OCI-LY1 (cell line): Measurements from ENCODE around the gene ZNF521.

Experiments
- H2AFZ ChIP-seq: fragments of 200-600 bp; sonication (generic), shearing (Covaris generic); 2 replicates; pipeline ENCODE4 v1.6.0; 2014; ENCODE audit warnings: antibody characterized with exemption, mild to moderate bottlenecking, low read length
- H3F3A ChIP-seq: fragments of 200-600 bp; sonication (generic), shearing (Covaris generic); 2 replicates; pipeline ENCODE4 v1.6.0; 2014; ENCODE audit warnings: mild to moderate bottlenecking, antibody characterized with exemption, low read length, moderate library complexity; ENCODE audit not compliant: insufficient read depth
- H3K27ac ChIP-seq: fragments of 200-600 bp; sonication (generic); 2 replicates; pipeline ENCODE4 v1.5.1; 2014; ENCODE audit warnings: low read length, mixed run types, mild to moderate bottlenecking, low read depth; ENCODE audit not compliant: poor library complexity, severe bottlenecking
- H3K27me3 ChIP-seq: fragments of 200-600 bp; sonication (generic); 2 replicates; pipeline ENCODE4 v1.6.0; 2014; ENCODE audit warnings: antibody characterized with exemption, mild to moderate bottlenecking, low read length, moderate library complexity; ENCODE audit not compliant: insufficient read depth
- H3K36me3 ChIP-seq: fragments of 200-600 bp; sonication (generic); 2 replicates; pipeline ENCODE4 v1.6.1; 2014; ENCODE audit warnings: mild to moderate bottlenecking, antibody characterized with exemption, low read length, moderate library complexity, mixed read lengths; ENCODE audit not compliant: insufficient read depth
- H3K4me1 ChIP-seq: fragments of 200-600 bp; sonication (generic); 2 replicates; pipeline ENCODE4 v1.5.1; 2014; ENCODE audit warnings: mild to moderate bottlenecking, low read length, moderate library complexity; ENCODE audit not compliant: insufficient read depth, severe bottlenecking
- H3K4me2 ChIP-seq: fragments of 200-600 bp; sonication (generic), shearing (Covaris generic); 2 replicates; pipeline ENCODE4 v1.6.1; 2014; ENCODE audit warnings: low read length
- H3K4me3 ChIP-seq: fragments of 200-600 bp; sonication (generic); 2 replicates; pipeline ENCODE4 v1.5.1; 2014; ENCODE audit warnings: low read length, low read depth, mild to moderate bottlenecking, mixed read lengths; ENCODE audit not compliant: poor library complexity, severe bottlenecking
- H3K79me2 ChIP-seq: fragments of 200-600 bp; shearing (Covaris generic); 2 replicates; pipeline ENCODE4 v1.6.1; 2016; ENCODE audit warnings: mixed run types, low read length, mixed read lengths; ENCODE audit not compliant: insufficient read depth
- H3K9ac ChIP-seq: fragments of 200-600 bp; sonication (generic), shearing (Covaris generic); 2 replicates; pipeline ENCODE4 v1.6.1; 2014; ENCODE audit warnings: mild to moderate bottlenecking, low read length, mixed read lengths
- H3K9me2 ChIP-seq: fragments of 200-600 bp; sonication (generic), shearing (Covaris generic); 2 replicates; pipeline ENCODE4 v1.6.1; 2014; ENCODE audit warnings: low read depth, mild to moderate bottlenecking, low read length, mixed read lengths
- H3K9me3 ChIP-seq: fragments of 200-600 bp; shearing (Covaris generic); 2 replicates; pipeline ENCODE4 v1.6.1; 2014; ENCODE audit warnings: low read length, mixed read lengths
- H4K20me1 ChIP-seq: fragments of 200-600 bp; sonication (generic), shearing (Covaris generic); 2 replicates; pipeline ENCODE4 v1.6.0; 2016; ENCODE audit warnings: mild to moderate bottlenecking, low read length; ENCODE audit not compliant: insufficient read depth
- CTCF ChIP-seq: fragments of 200-600 bp; sonication (generic), shearing (Covaris generic); IDR thresholded peaks from 2 replicates; pipeline ENCODE4 v1.5.1; 2017; ENCODE audit warnings: mild to moderate bottlenecking, antibody characterized with exemption, low read length, moderate library complexity, mixed read lengths
- EZH2 ChIP-seq: fragments of 200-600 bp; sonication (generic), shearing (Covaris generic); IDR thresholded peaks from 2 replicates; pipeline ENCODE4 v1.8.0; 2017; ENCODE audit warnings: borderline replicate concordance, mixed run types, mild to moderate bottlenecking, antibody characterized with exemption, low read length, moderate library complexity, mixed read lengths

Gene ZNF521

GRCh38 chr18:25113566-25113965 is 238.4 kb downstream of the ZNF521 start:
- Histone ChIP-seq H3K27me3 (no peaks in the 10 kb centered on the region), H3F3A (no peaks in the 10 kb centered on the region), H4K20me1 (no peaks in the 10 kb centered on the region), H3K9me2 (no peaks in the 10 kb centered on the region), H3K79me2 (no peaks in the 10 kb centered on the region), H3K9ac (no peak overlapping the region), H3K27ac (no peak overlapping the region), H3K36me3 (no peaks in the 10 kb centered on the region), H3K4me1 (no peaks in the 10 kb centered on the region), H2AFZ (no peak overlapping the region), H3K9me3 (no peaks in the 10 kb centered on the region), H3K4me3 (no peak overlapping the region), H3K4me2 (no peak overlapping the region)
- TF ChIP-seq EZH2 (no peak), CTCF (no peak)

- Histone ChIP-seq H3F3A (no peaks in the 10 kb centered on the region), H3K4me3 (no peak overlapping the region), H3K9me3 (no peaks in the 10 kb centered on the region), H3K4me2 (no peak overlapping the region), H3K36me3 (no peaks in the 10 kb centered on the region), H4K20me1 (no peaks in the 10 kb centered on the region), H3K9me2 (no peaks in the 10 kb centered on the region), H3K9ac (no peak overlapping the region), H2AFZ (no peak overlapping the region), H3K79me2 (no peaks in the 10 kb centered on the region), H3K27me3 (no peaks in the 10 kb centered on the region), H3K27ac (no peak overlapping the region), H3K4me1 (no peaks in the 10 kb centered on the region)
- no peak for TF ChIP-seq CTCF
- TF ChIP-seq EZH2, result no peak
These were observed 239.0 kb downstream of the ZNF521 start for GRCh38 chr18:25112821-25113434.

- TF ChIP-seq EZH2 (no peak), CTCF (no peak)
- no peaks in the 10 kb centered on the region for H3K27me3 ChIP-seq
- H2AFZ ChIP-seq, result no peak overlapping the region
- H3K27ac ChIP-seq, result no peak overlapping the region
- no peaks in the 10 kb centered on the region for H3K4me1 ChIP-seq
- H3K36me3 ChIP-seq, result no peaks in the 10 kb centered on the region
- H4K20me1 ChIP-seq, result no peaks in the 10 kb centered on the region
- H3K9ac ChIP-seq, result no peak overlapping the region
- no peaks in the 10 kb centered on the region for H3K79me2 ChIP-seq
- H3K4me2 ChIP-seq, result no peak overlapping the region
- no peaks in the 10 kb centered on the region for H3K9me2 ChIP-seq
- no peak overlapping the region for H3K4me3 ChIP-seq
- no peaks in the 10 kb centered on the region for H3F3A ChIP-seq
- no peaks in the 10 kb centered on the region for H3K9me3 ChIP-seq
These were observed 240.3 kb downstream of the ZNF521 start for GRCh38 chr18:25111377-25112288.
